Left ventricle myocardium superior (tissue), 1 donor: ENCODE measurements around the gene ZNF598. TPM values are rescaled to one million over a fixed set of nuclear protein-coding genes. Genes with fewer than 3 reads are reported as not detected.

Source experiments
- ATAC-seq: fragments of 200-7000 bp; cut with Tn5 transposase; one replicate; pipeline ENCODE4 v1.9.1; 2020; ENCODE audit warnings: mild to moderate bottlenecking, moderate library complexity
- DNase-seq: peaks from one replicate; pipeline ENCODE4 v3.0.0-alpha.2; 2020
- intact Hi-C: fragments of 100-400 bp; cut with micrococcal nuclease; formaldehyde crosslinking; loops from one replicate; pipeline ENCODE4 v1.11.0; 2022
- total RNA-seq: library from RNA; stranded (reverse); fragmentation: NEBNext Ultra II Directional; extraction: Animal tissue kit (Norgen Biotek cat#: 25700); gene quantifications from one replicate; pipeline ENCODE4 v1.2.1, GENCODE V29; 2021
- donor health status: DM: no; HTN: yes; CAD: no; lungs with severe emphysema.

Gene ZNF598
- total RNA-seq, 1 donor from 2014 or later: 16.0 TPM

GRCh38 chr16:2031081-2031577 is 21.5 kb upstream of the ZNF598 start:
- intact Hi-C loops: no loop called here
- DNase-seq: peak; percentile 68
- ATAC-seq: peak; percentile 11

- ATAC-seq (no peak), DNase-seq (no peak)
- intact Hi-C loops: no loop called here
Measured at GRCh38 chr16:2030036-2030435, 20.4 kb upstream of the ZNF598 start.

DNA sequence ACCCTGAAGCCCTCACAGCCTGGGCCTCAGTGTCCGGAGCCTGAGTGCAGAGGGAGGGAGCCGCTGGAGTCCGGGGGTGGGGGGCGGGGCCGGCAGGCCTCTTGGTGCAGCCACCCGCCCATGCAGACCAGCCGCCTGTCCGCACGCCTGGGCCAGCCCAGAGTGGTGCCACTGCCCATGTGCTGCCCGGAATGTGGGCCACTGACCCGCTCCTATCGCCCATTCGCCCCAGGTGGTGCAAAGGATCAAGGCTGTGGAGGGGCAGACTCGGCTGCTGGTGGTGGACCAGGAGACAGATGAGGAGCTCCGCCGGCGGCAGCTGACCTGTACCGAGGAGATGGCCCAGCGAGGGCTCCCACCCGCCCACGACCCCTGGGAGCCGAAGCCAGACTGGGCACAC is 19.7 kb upstream of the ZNF598 start:
- DNase-seq: no peak
- no peak for ATAC-seq
- intact Hi-C loops: no loop called here

DNA sequence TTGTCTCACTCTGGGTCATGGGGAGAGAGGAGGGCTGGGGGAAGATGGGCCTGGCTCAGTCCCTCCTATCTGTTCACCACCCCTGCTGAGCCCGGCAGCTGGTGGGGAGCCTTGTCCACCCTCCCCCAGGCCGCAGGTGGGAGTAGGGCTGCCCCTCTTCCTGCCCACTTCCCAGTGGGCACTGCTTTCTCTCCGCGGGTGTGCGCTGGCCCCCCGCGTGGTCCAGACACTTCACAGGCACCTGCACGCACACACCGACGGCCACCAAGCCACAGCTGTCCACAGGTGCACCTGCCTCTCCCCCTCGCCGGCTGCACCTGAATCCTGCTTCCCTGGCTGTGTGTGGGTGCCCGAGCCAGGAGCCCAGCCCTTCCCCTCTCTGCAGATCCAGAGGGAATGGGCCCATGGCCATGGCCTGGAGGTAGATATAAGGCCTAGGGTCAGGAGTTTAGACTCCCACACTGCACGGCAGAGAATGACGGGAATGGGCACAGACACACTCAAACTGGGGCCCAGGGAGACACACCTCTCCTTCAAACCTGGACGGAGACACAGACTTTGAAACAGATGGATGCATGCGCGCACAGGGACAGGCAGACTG is 19.1 kb upstream of the ZNF598 start:
- no peak for DNase-seq
- no peak for ATAC-seq
- intact Hi-C loops: no loop called here

DNA sequence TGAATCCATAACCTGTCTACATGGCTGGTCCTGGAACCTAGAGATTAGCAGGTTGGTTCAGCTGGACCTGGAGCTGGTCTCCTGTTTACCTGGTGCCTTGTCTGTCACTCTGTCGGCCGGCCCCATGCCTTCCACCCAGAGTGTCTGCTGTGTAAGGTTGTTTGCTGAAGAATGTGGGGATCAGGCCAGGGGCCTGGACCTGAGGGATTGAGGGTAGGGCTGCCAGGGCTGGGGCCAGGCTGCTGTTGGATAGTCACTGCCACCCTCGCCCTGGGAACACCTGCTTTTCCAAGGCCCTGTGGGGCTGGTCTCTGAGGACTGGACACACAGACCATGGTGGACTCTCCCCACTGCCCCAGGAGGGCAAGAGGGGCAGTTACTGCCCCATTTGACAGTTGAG is 18.5 kb upstream of the ZNF598 start:
- intact Hi-C loops: no loop called here
- ATAC-seq (no peak), DNase-seq (no peak)

DNA sequence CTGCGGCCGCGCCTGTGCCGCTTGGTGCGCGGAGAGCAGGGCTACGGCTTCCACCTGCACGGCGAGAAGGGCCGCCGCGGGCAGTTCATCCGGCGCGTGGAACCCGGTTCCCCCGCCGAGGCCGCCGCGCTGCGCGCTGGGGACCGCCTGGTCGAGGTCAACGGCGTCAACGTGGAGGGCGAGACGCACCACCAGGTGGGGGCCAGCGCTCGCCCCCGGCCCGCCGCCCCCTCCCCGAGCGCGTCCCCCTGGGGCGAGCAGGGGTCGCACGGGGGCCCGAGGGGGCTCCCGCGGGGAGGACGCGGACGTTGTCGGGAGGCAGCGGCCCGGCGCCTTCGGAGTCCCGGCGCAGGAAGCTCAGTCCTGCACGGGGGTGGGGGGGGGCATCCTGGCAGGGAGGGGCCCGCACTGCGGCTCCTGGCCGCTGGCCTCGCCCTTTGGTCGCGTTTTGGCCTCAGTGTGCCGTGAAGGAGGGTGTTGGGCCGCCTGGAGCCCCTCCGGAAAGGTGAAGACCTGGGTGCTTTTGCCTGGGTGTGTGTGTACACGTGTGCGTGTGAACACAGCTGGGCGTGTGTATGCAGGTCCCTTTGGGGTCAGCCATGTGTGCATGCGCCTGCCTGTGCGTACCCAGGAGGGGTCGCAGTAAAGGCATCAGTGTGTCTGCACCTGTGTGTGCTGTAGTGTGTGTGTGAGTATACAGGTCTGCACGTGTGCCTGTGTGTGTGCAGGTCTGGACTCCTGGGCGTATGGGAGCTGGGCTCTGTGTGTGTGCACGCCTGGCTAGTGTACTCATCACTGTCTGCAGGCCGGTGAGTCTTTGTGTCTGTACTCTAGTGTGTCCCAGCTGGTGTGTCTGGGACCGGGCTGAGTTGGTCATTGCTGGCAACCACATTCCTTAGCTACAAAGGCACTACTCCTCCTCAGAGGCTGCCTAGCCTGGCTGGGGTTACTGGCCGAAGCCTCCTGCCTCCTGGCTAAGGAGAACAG is 17.7 kb upstream of the ZNF598 start:
- DNase-seq (peak; percentile 50), ATAC-seq (no peak)
- intact Hi-C loops: no loop called here

GRCh38 chr16:2026461-2027023 is 16.9 kb upstream of the ZNF598 start, which contains the start of gene NHERF2:
Gene NHERF2 (plus strand): TSS chr16:2026902. CDS start chr16:2027006, 104 bp downstream.
- intact Hi-C loops: no loop called here
- ATAC-seq (peak; percentile 28), DNase-seq (peak; percentile 76)

DNA sequence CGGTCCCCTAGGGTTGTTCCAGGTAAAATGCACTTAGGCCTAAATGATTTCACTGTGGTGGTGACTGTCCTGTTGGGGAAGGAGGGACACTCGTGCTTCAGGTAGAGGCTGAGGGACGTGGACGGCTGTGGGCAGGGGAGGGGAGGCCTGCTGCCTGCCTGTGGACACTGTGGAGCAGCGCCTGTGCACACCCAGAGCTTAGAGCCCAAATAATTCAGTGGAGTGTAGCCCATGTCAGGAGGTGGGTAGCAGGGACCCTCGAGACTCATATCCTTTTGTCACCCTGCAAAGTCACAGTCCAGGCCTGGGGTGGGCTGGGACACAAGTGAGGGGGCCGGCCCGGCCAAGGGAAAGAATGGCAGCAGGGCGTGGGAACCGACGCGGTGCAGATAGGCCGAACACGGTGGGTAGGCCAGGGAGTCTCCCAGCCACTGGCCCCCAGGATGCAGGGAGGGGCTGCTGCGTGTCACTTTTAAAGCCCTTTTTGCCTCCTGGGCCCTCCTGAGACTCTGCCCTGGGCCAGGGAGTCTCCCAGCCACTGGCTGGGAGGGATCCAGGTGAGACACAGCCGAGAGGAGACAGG is 16.3 kb upstream of the ZNF598 start:
- intact Hi-C loops: no loop called here
- DNase-seq: no peak
- no peak for ATAC-seq

- DNase-seq: no peak
- intact Hi-C loops: no loop called here
Measured at GRCh38 chr16:2025251-2025650, 15.6 kb upstream of the ZNF598 start.

DNA sequence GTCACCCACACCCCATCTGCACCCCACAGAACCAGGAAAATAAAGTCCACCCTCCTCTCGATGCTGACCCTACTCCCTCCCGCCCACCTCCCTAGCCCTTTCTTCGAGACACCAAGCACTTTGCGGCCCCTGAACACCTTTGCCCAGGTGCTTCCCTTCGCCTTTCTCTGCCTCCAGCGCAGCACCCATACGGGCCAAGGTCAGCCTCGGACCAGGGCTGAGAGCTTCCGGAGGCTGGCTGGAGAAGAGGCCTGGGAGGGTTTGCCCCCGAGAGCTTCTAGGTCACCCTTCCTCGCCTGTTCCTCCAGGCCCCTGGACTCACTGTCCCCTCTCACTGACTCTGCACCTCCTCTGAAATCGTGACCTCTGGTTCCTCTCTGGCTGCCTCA is 14.4 kb upstream of the ZNF598 start:
- DNase-seq: no peak
- ATAC-seq: no peak
- intact Hi-C loops: no loop called here

More at GRCh38 chr16:2025251-2025650, 15.6 kb upstream of the ZNF598 start:
- ATAC-seq: no peak

DNA sequence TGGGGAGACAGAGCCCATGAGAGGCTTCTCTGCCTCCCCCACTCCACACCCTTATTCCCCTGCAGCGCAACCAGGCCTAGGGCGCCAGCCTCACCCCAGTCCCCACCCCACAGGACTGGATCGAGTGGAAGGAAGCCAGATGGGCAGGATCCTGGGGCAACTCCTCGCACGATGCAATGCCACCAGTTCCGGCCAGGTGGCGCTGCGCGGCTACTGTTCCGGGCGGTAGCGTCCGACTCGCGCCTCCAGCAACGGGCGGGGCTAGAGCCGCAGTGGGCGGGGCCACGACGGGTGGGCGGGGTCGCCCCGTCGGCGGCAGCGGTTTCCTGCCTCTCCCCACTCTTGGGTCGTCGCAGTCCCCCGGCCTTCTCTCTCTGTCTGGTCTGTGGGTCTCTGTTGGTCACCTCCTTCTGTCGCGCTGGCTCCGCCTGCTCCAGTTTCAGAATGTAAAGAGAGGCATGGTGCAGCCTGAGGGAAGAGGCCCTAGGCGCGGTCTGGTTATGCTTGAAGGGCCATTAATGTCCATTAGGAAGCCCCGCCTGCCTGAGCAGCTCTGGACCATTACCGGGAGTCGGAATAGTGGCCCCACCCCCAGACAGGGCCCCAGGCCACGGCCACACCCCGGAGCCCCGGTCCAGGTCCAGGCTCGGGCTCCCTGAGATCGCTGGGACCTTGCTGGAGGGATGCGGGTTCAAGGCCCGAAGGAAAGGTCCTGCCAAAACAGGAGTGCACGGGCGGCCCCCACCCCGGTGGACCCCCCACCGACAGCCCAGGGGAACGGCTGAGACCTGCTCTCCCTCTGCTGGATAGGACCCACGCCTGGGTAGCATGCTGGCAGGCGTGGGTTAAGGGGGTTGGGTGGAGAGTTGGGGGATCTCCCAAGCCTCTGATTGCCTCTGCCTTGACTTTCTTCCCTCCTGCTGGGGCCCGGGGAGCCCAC is 13.7 kb upstream of the ZNF598 start:
- intact Hi-C loops: no loop called here
- ATAC-seq: peak; percentile 88
- peak; percentile 96 for DNase-seq

DNA sequence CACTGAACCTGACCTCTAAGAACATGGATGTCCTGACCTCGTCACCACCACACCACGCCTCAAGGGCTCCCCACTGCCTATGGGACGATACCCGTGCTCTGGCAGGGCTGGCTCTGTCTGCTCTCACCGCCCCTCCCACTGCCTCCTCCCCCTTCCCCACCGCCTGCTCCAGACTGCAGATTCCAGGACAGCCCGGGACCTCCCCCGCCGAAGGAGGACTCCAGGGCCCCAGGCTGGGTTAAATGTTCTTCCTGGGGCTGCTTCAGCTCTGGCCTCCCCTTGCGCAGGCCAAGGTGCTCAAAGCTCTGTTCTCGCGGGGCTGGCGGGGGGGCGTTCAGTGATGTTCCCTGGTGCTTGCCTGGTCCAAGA is 13.1 kb upstream of the ZNF598 start:
- DNase-seq (no peak), ATAC-seq (peak; percentile 20)
- intact Hi-C loops: no loop called here

DNA sequence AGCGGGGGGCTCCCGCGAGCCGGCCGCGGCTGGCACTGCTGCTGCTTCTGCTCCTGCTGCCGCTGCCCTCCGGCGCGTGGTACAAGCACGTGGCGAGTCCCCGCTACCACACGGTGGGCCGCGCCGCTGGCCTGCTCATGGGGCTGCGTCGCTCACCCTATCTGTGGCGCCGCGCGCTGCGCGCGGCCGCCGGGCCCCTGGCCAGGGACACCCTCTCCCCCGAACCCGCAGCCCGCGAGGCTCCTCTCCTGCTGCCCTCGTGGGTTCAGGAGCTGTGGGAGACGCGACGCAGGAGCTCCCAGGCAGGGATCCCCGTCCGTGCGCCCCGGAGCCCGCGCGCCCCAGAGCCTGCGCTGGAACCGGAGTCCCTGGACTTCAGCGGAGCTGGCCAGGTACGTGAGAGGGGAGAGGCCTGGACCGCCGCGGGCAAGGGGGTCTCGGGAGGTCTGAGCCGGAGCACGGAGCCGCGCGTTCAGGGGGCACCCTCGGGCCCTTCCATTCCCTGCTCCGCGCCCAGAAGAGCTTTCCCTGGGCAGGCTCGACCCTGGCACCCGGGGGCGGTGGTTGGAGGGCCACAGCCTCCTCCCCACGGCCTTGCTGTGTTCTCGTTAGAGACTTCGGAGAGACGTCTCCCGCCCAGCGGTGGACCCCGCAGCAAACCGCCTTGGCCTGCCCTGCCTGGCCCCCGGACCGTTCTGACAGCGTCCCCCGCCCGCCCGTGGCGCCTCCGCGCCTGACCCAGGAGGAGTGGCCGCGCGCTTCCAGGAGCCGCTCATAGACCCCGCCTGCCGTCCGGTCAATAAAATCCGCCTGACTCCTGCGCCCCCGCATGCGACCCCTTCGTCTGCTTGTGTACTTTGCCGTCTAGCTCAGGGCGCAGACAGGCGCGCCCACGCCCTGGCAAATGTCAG is 10.6 kb upstream of the ZNF598 start:
- DNase-seq: no peak
- no peak for ATAC-seq
- intact Hi-C loops: no loop called here

- intact Hi-C loops: no loop called here
- ATAC-seq: no peak
- no peak for DNase-seq
Measured at GRCh38 chr16:2019518-2019920, 9.9 kb upstream of the ZNF598 start, which contains the start of gene NPW. Gene NPW (plus strand): TSS chr16:2019785.

DNA sequence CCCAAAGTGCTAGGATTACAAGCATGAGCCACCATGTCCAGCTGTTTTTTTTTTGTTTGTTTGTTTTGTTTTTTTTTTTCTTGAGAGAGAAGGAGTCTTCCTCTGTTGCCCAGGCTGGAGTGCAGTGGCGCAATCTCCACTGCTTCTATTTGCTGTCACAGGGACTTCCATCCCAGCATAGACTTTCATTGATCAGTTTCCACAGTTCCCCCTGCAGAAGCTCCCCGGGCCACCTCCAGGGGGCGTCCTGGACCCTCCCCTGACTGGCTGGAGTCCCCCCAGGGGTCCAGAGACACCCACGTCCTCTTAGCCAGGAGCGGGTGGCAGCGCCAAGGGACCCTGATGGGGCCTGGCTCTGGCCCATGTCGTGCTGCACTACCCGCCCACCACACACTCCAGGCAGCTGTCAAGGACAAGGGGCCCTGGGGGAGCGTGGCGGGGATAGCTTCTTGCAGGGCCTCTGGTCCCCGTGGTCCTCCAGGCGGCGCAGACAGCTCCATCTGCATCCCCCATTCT is 6.8 kb upstream of the ZNF598 start:
- intact Hi-C loops: no loop called here
- ATAC-seq (no peak), DNase-seq (peak; percentile 30)

DNA sequence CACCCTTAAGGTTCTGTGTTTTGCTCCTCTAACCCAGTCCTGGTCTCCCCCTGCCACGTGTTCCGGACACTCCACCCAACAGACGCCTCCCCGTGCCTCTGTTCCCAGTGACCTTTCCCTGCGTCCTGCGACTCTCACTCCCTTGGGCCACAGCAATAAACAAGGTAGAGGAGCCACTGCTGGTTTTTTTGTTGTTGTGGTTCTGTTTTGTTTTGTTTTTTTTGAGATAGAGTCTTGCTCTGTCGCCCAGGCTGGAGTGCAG is 6.3 kb upstream of the ZNF598 start:
- intact Hi-C loops: no loop called here
- no peak for DNase-seq
- no peak for ATAC-seq

DNA sequence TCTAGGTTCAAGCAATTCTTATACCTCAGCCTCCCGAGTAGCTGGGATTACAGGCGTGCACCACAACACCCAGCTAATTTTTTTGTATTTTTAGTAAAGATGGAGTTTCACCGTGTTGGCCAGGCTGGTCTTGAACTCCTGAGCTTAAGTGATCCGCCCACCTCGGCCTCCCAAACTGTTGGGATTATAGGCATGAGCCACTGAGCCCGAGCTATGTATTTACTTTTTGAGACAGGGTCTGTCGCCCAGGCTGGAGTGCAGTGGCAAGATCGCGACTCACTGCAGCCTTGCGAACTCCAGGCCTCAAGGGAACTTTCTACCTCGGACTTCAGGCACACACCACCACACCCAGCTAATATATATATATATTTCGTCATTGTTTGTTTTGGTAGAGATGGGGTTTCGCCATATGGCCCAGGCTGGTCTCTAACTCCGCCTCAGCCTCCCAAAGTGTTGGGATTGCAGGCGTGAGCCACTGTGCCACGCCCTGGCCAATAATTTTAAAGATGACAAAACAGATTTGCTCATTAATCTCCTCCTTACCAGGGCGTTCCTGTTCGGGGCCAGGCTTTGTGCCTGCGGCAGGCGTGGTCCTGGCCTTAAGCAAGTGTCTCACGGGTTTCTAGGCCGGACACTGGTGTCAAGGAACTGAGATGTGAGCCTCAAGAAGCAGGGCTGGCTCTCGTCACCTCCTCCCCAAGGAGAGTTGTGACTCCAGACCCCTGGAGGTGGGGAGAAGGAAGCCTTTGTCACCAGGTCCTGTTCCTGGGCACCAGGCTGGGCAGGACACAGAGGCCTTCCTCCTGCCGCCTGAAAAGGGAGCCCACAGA is 5.7 kb upstream of the ZNF598 start:
- intact Hi-C loops: no loop called here
- ATAC-seq (no peak), DNase-seq (no peak)
